ENCODE results near the gene CSMD2.
"Not testable (repeated sequence)": the region's sequence is repeated elsewhere in the genome, so short reads cannot be mapped to it uniquely, and the experiment has no call there.

The CSMD2 gene

GRCh38 chr1:34037109-34037508 is 127.9 kb downstream of the CSMD2 start:
- no peaks in the 10 kb centered on the region for H3K27me3 ChIP-seq (ENCODE audit: low read depth)
- in situ Hi-C loops (cut with MboI; ENCODE audit: low sequenced_read_pairs) = no loop called here
- H3K4me3 ChIP-seq = no peak overlapping the region
- H3K9me3 ChIP-seq = no peaks in the 10 kb centered on the region
- no peak for DNase-seq (ENCODE audit: low spot score in 2 of 2)
- H3K36me3 ChIP-seq (replicated peaks) = no peaks in the 10 kb centered on the region
- no peaks in the 10 kb centered on the region for H3K4me1 ChIP-seq

- Histone ChIP-seq H3K36me3 (replicated peaks) (no peaks in the 10 kb centered on the region), H3K4me3 (no peak overlapping the region), H3K4me1 (no peaks in the 10 kb centered on the region), H3K9me3 (no peaks in the 10 kb centered on the region), H3K27me3 (ENCODE audit: low read depth) (no peaks in the 10 kb centered on the region)
- no peak for DNase-seq (ENCODE audit: low spot score in 2 of 2)
- in situ Hi-C loops (cut with MboI; ENCODE audit: low sequenced_read_pairs) = no loop called here
These were observed 131.0 kb downstream of the CSMD2 start for GRCh38 chr1:34034036-34034435.

GRCh38 chr1:34029954-34030353 is 135.1 kb downstream of the CSMD2 start:
- Histone ChIP-seq H3K27me3 (ENCODE audit: low read depth) (no peaks in the 10 kb centered on the region), H3K4me3 (no peak overlapping the region)
- in situ Hi-C loops (cut with MboI; ENCODE audit: low sequenced_read_pairs) = no loop called here

GRCh38 chr1:34029515-34029914 is 135.5 kb downstream of the CSMD2 start:
- Histone ChIP-seq H3K36me3 (replicated peaks) (no peaks in the 10 kb centered on the region), H3K27me3 (ENCODE audit: low read depth) (no peaks in the 10 kb centered on the region), H3K9me3 (no peaks in the 10 kb centered on the region), H3K4me3 (no peak overlapping the region), H3K4me1 (no peaks in the 10 kb centered on the region)
- DNase-seq (ENCODE audit: low spot score in 2 of 2) = no peak
- in situ Hi-C loops (cut with MboI; ENCODE audit: low sequenced_read_pairs) = no loop called here

More at GRCh38 chr1:34029954-34030353, 135.1 kb downstream of the CSMD2 start:
- no peak for DNase-seq (ENCODE audit: low spot score in 2 of 2)
- H3K36me3 ChIP-seq (replicated peaks) = no peaks in the 10 kb centered on the region
- no peaks in the 10 kb centered on the region for H3K4me1 ChIP-seq
- H3K9me3 ChIP-seq = no peaks in the 10 kb centered on the region

GRCh38 chr1:34028381-34029055 is 136.5 kb downstream of the CSMD2 start:
- in situ Hi-C loops (cut with MboI; ENCODE audit: low sequenced_read_pairs) = no loop called here
- Histone ChIP-seq H3K4me1 (no peaks in the 10 kb centered on the region), H3K27me3 (ENCODE audit: low read depth) (no peaks in the 10 kb centered on the region), H3K36me3 (replicated peaks) (no peaks in the 10 kb centered on the region), H3K9me3 (no peaks in the 10 kb centered on the region), H3K4me3 (no peak overlapping the region)
- no peak for DNase-seq (ENCODE audit: low spot score in 2 of 2)

GRCh38 chr1:34025675-34026074 is 139.4 kb downstream of the CSMD2 start:
- Histone ChIP-seq H3K4me3 (no peak overlapping the region), H3K36me3 (replicated peaks) (no peaks in the 10 kb centered on the region), H3K9me3 (no peaks in the 10 kb centered on the region), H3K4me1 (no peaks in the 10 kb centered on the region), H3K27me3 (ENCODE audit: low read depth) (no peaks in the 10 kb centered on the region)
- no peak for DNase-seq (ENCODE audit: low spot score in 2 of 2)
- in situ Hi-C loops (cut with MboI; ENCODE audit: low sequenced_read_pairs) = no loop called here

GRCh38 chr1:34024485-34024884 is 140.5 kb downstream of the CSMD2 start:
- no peaks in the 10 kb centered on the region for H3K27me3 ChIP-seq (ENCODE audit: low read depth)
- H3K4me1 ChIP-seq = no peaks in the 10 kb centered on the region
- in situ Hi-C loops (cut with MboI; ENCODE audit: low sequenced_read_pairs) = no loop called here
- no peak overlapping the region for H3K4me3 ChIP-seq
- H3K36me3 ChIP-seq (replicated peaks) = no peaks in the 10 kb centered on the region
- H3K9me3 ChIP-seq = no peaks in the 10 kb centered on the region
- no peak for DNase-seq (ENCODE audit: low spot score in 2 of 2)

GRCh38 chr1:34019741-34020552 is 145.1 kb downstream of the CSMD2 start:
- Histone ChIP-seq H3K9me3 (no peaks in the 10 kb centered on the region), H3K36me3 (replicated peaks) (no peaks in the 10 kb centered on the region), H3K4me3 (no peak overlapping the region), H3K4me1 (no peaks in the 10 kb centered on the region), H3K27me3 (ENCODE audit: low read depth) (no peaks in the 10 kb centered on the region)
- in situ Hi-C loops (cut with MboI; ENCODE audit: low sequenced_read_pairs) = no loop called here
- DNase-seq (ENCODE audit: low spot score in 2 of 2) = no peak

- no peak overlapping the region for H3K4me3 ChIP-seq
- H3K36me3 ChIP-seq (replicated peaks) = no peaks in the 10 kb centered on the region
- in situ Hi-C loops (cut with MboI; ENCODE audit: low sequenced_read_pairs) = no loop called here
- no peaks in the 10 kb centered on the region for H3K27me3 ChIP-seq (ENCODE audit: low read depth)
- DNase-seq (ENCODE audit: low spot score in 2 of 2) = no peak
- no peaks in the 10 kb centered on the region for H3K4me1 ChIP-seq
- H3K9me3 ChIP-seq = no peaks in the 10 kb centered on the region
These were observed 146.7 kb downstream of the CSMD2 start for GRCh38 chr1:34018285-34018684.

GRCh38 chr1:34016281-34016680 is 148.7 kb downstream of the CSMD2 start:
- DNase-seq (ENCODE audit: low spot score in 2 of 2); H3K27me3 ChIP-seq (ENCODE audit: low read depth); H3K9me3 ChIP-seq; in situ Hi-C loops (cut with MboI; ENCODE audit: low sequenced_read_pairs); H3K36me3 ChIP-seq (replicated peaks); H3K4me3 ChIP-seq; H3K4me1 ChIP-seq: not testable (repeated sequence)

- DNase-seq (ENCODE audit: low spot score in 2 of 2) = peak in 1 of 2 experiments; percentile 48
- Histone ChIP-seq H3K4me1 (no peaks in the 10 kb centered on the region), H3K36me3 (replicated peaks) (no peaks in the 10 kb centered on the region), H3K4me3 (no peak overlapping the region), H3K9me3 (no peaks in the 10 kb centered on the region), H3K27me3 (ENCODE audit: low read depth) (no peaks in the 10 kb centered on the region)
- in situ Hi-C loops (cut with MboI; ENCODE audit: low sequenced_read_pairs) = no loop called here
These were observed 150.9 kb downstream of the CSMD2 start for GRCh38 chr1:34013958-34014737.

GRCh38 chr1:34013136-34013535 is 151.9 kb downstream of the CSMD2 start:
- H3K9me3 ChIP-seq = no peaks in the 10 kb centered on the region
- in situ Hi-C loops (cut with MboI; ENCODE audit: low sequenced_read_pairs) = no loop called here
- no peaks in the 10 kb centered on the region for H3K36me3 ChIP-seq (replicated peaks)
- DNase-seq (ENCODE audit: low spot score in 2 of 2) = no peak
- H3K4me1 ChIP-seq = no peaks in the 10 kb centered on the region
- H3K27me3 ChIP-seq (ENCODE audit: low read depth) = no peaks in the 10 kb centered on the region
- H3K4me3 ChIP-seq = no peak overlapping the region

GRCh38 chr1:34009340-34009985 is 155.6 kb downstream of the CSMD2 start:
- Histone ChIP-seq H3K9me3 (no peaks in the 10 kb centered on the region), H3K27me3 (ENCODE audit: low read depth) (no peaks in the 10 kb centered on the region), H3K36me3 (replicated peaks) (no peaks in the 10 kb centered on the region), H3K4me1 (no peaks in the 10 kb centered on the region), H3K4me3 (no peak overlapping the region)
- no peak for DNase-seq (ENCODE audit: low spot score in 2 of 2)
- in situ Hi-C loops (cut with MboI; ENCODE audit: low sequenced_read_pairs) = no loop called here
